ENCODE data around the gene ARIH2.

GRCh38 chr3:48927928-48928327 lies 9.3 kb downstream of the ARIH2 start:
- TF ChIP-seq EZH2phosphoT487 (IDR thresholded peaks at IDR 0.05; ENCODE audit: low read length) (no peak), CTCF (IDR thresholded peaks at IDR 0.05; ENCODE audit: low read length) (no peak)
